DND-41 (cell line): ENCODE data around the gene PUM1.

Experiments
- ATAC-seq: fragments of 200-7000 bp; cut with Tn5 transposase; 3 replicates; pipeline ENCODE4 v1.9.1; 2021; ENCODE audit warnings: low read depth; ENCODE audit not compliant: insufficient read depth
- DNase-seq: peaks from one replicate; pipeline ENCODE4 v3.0.0-alpha.2; 2020
- H2AFZ ChIP-seq: 2 replicates; pipeline ENCODE4 v1.6.0; 2012; ENCODE audit warnings: low read depth, low read length
- H3K27ac ChIP-seq: 2 replicates; pipeline ENCODE4 v1.5.1; 2012; ENCODE audit warnings: low read length, inconsistent platforms
- H3K27me3 ChIP-seq: fragments of 200-600 bp; sonication (generic); 2 replicates; pipeline ENCODE4 v1.6.0; 2012; ENCODE audit warnings: low read length, mild to moderate bottlenecking, inconsistent platforms; ENCODE audit not compliant: insufficient read depth, poor library complexity
- H3K36me3 ChIP-seq: 2 replicates; pipeline ENCODE4 v1.5.1; 2012; ENCODE audit warnings: low read length, inconsistent platforms; ENCODE audit not compliant: insufficient read depth
- H3K4me1 ChIP-seq: 2 replicates; pipeline ENCODE4 v1.5.1; 2012; ENCODE audit warnings: mild to moderate bottlenecking, low read length; ENCODE audit not compliant: insufficient read depth
- H3K4me2 ChIP-seq: 2 replicates; pipeline ENCODE4 v1.6.0; 2012; ENCODE audit warnings: mild to moderate bottlenecking, moderate library complexity, low read length, inconsistent platforms; ENCODE audit not compliant: insufficient read depth
- H3K4me3 ChIP-seq, 2 experiments: fragments of 200-600 bp in 1 of 2; shearing (Covaris generic) in 1 of 2; 2 replicates each; pipeline ENCODE4 v1.5.1; 2012 to 2016; ENCODE audit warnings: inconsistent platforms in 2 of 2, low read length in 2 of 2, mild to moderate bottlenecking in 2 of 2, low read depth in 1 of 2, moderate library complexity in 1 of 2
- H3K79me2 ChIP-seq: 2 replicates; pipeline ENCODE4 v1.6.0; 2012; ENCODE audit warnings: low read length, inconsistent platforms; ENCODE audit not compliant: insufficient read depth
- H3K9ac ChIP-seq: 2 replicates; pipeline ENCODE4 v1.6.0; 2012; ENCODE audit warnings: low read depth, mild to moderate bottlenecking, inconsistent platforms, low read length, moderate library complexity
- H3K9me3 ChIP-seq: 2 replicates; pipeline ENCODE4 v1.5.1; 2012; ENCODE audit warnings: low read length, moderate library complexity, mild to moderate bottlenecking, inconsistent platforms; ENCODE audit not compliant: insufficient read depth, severe bottlenecking
- H4K20me1 ChIP-seq: 2 replicates; pipeline ENCODE4 v1.6.0; 2012; ENCODE audit warnings: low read length; ENCODE audit not compliant: insufficient read depth
- EZH2 ChIP-seq: IDR thresholded peaks from 3 replicates; pipeline ENCODE4 v1.6.1; 2012; ENCODE audit warnings: borderline replicate concordance, low read depth, mild to moderate bottlenecking, moderate library complexity, low read length, inconsistent platforms; ENCODE audit not compliant: severe bottlenecking
- TF ChIP-seq, protein P1 (sequence below): IDR thresholded peaks from 2 replicates; pipeline ENCODE4 v1.5.1; 2012; ENCODE audit warnings: borderline replicate concordance, low read length, moderate library complexity, mild to moderate bottlenecking; ENCODE audit not compliant: poor library complexity, severe bottlenecking; ENCODE audit errors: extremely low read depth

PUM1 gene

DNA sequence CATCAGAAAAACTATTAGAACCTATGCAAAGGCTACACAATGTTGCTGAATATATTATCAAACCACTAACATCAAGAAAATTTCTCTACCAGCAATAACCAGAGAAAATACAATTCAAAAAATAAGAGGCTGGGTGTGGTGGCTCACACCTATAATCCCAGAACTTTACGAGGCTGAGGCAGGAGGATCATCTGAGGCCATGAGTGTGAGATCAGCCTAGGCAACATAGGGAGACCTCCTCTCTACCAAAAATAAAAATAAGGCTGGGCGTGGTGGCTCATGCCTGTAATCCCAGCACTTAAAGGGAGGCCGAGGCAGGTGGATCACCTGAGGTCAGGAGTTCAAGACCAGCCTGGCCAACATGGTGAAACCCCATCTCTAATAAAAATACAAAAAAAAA is 16.9 kb upstream of the PUM1 start:
- DNase-seq (no peak), ATAC-seq (no peak)
- Histone ChIP-seq H3K79me2 (no peaks in the 10 kb centered on the region), H2AFZ (no peak overlapping the region), H3K36me3 (no peaks in the 10 kb centered on the region), H3K4me1 (no peaks in the 10 kb centered on the region), H3K4me2 (no peak overlapping the region), H3K4me3 (no peak overlapping the region), H3K9me3 (no peaks in the 10 kb centered on the region), H3K27ac (no peak overlapping the region), H3K27me3 (no peaks in the 10 kb centered on the region), H3K9ac (no peak overlapping the region), H4K20me1 (no peaks in the 10 kb centered on the region)
- TF ChIP-seq EZH2 = no peak
- TF ChIP-seq, protein P1, sequence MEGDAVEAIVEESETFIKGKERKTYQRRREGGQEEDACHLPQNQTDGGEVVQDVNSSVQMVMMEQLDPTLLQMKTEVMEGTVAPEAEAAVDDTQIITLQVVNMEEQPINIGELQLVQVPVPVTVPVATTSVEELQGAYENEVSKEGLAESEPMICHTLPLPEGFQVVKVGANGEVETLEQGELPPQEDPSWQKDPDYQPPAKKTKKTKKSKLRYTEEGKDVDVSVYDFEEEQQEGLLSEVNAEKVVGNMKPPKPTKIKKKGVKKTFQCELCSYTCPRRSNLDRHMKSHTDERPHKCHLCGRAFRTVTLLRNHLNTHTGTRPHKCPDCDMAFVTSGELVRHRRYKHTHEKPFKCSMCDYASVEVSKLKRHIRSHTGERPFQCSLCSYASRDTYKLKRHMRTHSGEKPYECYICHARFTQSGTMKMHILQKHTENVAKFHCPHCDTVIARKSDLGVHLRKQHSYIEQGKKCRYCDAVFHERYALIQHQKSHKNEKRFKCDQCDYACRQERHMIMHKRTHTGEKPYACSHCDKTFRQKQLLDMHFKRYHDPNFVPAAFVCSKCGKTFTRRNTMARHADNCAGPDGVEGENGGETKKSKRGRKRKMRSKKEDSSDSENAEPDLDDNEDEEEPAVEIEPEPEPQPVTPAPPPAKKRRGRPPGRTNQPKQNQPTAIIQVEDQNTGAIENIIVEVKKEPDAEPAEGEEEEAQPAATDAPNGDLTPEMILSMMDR = no peak

DNA sequence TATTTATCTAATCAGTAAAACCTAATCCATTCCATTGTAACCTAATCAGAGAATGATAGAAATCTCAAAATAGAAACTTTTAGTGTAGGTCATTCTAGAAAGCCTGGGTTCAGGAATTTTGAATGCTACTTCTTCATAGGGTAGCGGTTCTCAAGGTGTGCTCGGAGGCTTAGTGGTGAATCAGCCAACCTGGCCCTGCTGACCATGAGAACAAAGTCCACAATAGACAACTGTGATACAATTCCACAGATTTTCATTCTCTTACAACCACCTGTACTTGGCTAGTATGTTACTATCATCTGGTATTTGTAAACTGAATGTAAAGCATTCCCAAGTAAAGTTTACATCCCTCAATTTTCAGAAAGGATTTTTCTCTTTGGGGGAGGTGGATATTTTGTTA is 7.5 kb upstream of the PUM1 start:
- Histone ChIP-seq H3K27ac (no peak overlapping the region), H3K4me2 (no peak overlapping the region), H3K79me2 (no peaks in the 10 kb centered on the region), H3K36me3 (no peaks in the 10 kb centered on the region), H3K4me3 (no peak overlapping the region), H3K9me3 (no peaks in the 10 kb centered on the region), H4K20me1 (no peaks in the 10 kb centered on the region), H3K9ac (no peak overlapping the region), H3K4me1 (no peaks in the 10 kb centered on the region), H2AFZ (no peak overlapping the region), H3K27me3 (no peaks in the 10 kb centered on the region)
- no peak for ATAC-seq
- TF ChIP-seq, protein P1 = no peak
- TF ChIP-seq EZH2 = no peak
- no peak for DNase-seq

DNA sequence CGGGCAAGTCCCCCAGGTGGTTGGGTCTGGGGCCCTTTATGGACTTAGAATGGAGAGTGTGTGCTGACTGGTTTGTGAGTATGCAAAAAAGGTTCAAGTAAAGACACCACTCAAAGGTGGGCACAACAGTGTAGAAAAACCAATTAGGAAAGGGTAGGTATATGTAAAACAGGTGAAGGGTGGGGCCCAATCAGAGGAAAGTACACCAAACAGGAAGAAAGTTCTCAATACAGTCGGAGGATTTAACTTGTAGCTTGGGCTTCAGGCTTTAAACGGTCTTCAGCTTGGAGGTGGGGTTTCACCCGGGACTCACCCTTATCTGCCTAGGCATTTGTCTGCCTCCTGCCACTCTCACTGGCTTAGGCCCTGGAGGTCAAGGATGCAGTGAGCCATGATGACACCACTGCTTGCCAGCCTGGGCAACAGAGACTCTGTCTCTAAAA is 6.8 kb upstream of the PUM1 start:
- Histone ChIP-seq H3K4me1 (no peaks in the 10 kb centered on the region), H2AFZ (no peak overlapping the region), H3K9ac (no peak overlapping the region), H3K79me2 (no peaks in the 10 kb centered on the region), H3K4me2 (no peak overlapping the region), H3K27me3 (no peaks in the 10 kb centered on the region), H3K4me3 (no peak overlapping the region), H3K36me3 (no peaks in the 10 kb centered on the region), H4K20me1 (no peaks in the 10 kb centered on the region), H3K9me3 (no peaks in the 10 kb centered on the region), H3K27ac (no peak overlapping the region)
- ATAC-seq = no peak
- DNase-seq = no peak
- TF ChIP-seq EZH2 = no peak
- TF ChIP-seq, protein P1 = no peak

DNA sequence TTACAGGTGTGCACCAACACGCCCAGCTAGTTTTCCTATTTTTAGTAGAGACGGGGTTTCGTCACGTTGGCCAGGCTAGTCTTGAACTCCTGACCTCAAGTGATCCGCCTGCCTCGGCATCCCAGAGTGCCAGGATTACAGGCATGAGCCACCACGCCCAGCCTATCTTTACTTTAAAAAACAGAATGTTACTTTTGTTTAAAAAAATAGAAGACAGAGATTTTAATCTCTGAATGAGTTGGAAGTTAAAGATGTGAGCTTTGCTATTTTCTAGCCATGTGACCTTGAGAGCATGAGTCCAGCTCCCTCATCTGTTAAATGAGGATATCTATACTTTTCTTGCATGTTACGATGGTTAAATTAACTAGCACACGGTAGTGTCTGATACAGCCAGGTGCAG is 3.9 kb upstream of the PUM1 start:
- Histone ChIP-seq H3K36me3 (no peaks in the 10 kb centered on the region; the same call in 1 of the 2 replicates), H3K79me2 (peaks cover 12% of the 10 kb centered on the region), H2AFZ (no peak overlapping the region), H3K4me2 (no peak overlapping the region), H3K27ac (no peak overlapping the region), H3K27me3 (no peaks in the 10 kb centered on the region), H3K4me1 (peaks cover 7% of the 10 kb centered on the region), H4K20me1 (no peaks in the 10 kb centered on the region), H3K4me3 (no peak overlapping the region), H3K9me3 (no peaks in the 10 kb centered on the region), H3K9ac (no peak overlapping the region)
- DNase-seq = no peak
- ATAC-seq = no peak
- no peak for TF ChIP-seq EZH2
- TF ChIP-seq, protein P1 = no peak
